HepG2 (cell line): Measurements from ENCODE around the gene RAB18. TPM values are rescaled to one million over a fixed set of nuclear protein-coding genes. Genes with fewer than 3 reads are reported as not detected.

Experiments used
- ATAC-seq: fragments of 200-7000 bp; cut with Tn5 transposase; 3 replicates; pipeline ENCODE4 v1.9.1; 2020; ENCODE audit warnings: mild to moderate bottlenecking, moderate library complexity
- BruUV-seq: library from RNA; stranded (reverse); fragments of 400-500 nt; replicated peaks from 2 replicates; lab custom pipeline; 2021; lab: Mats Ljungman, UMichigan
- CTCF ChIA-PET: fragments of 300-600 bp; formaldehyde crosslinking; extraction: SDS; loops from one replicate; lab custom pipeline; 2021; ENCODE audit warnings: low total read pairs, inconsistent platforms, low intra/inter-chr PET ratio; lab: Yijun Ruan, JAX
- POLR2A ChIA-PET: fragments of 350-600 bp; sonication (Branson Sonifier 250); formaldehyde crosslinking; loops from one replicate; lab custom pipeline; 2020; ENCODE audit warnings: antibody characterized with exemption, inconsistent platforms; lab: Yijun Ruan, JAX
- DNase-seq: peaks from one replicate; pipeline ENCODE4 v3.0.0-alpha.2; 2015; ENCODE audit warnings: low spot score
- FAIRE-seq: peaks from 3 replicates; lab custom pipeline; 2011; peaks lifted over from hg19 to GRCh38; lab: Jason Lieb, UNC
- H2AFZ ChIP-seq: one replicate; pipeline ENCODE4 v1.6.1; 2011; ENCODE audit warnings: low read length, inconsistent platforms
- H3K27ac ChIP-seq: fragments of 300-600 bp; 3 replicates; pipeline ENCODE4 v1.8.0; 2011; ENCODE audit warnings: mixed run types, mild to moderate bottlenecking, mixed read lengths, low read length, inconsistent platforms; ENCODE audit not compliant: insufficient read depth; ENCODE audit errors: extremely low read length
- H3K27me3 ChIP-seq, 2 experiments: fragments of 200-600 bp in 1 of 2; 2 replicates in 1 of 2; 3 replicates in 1 of 2; pipeline versions ENCODE4 v1.6.0 to v1.8.0; 2011; ENCODE audit warnings: low read length in 2 of 2, mild to moderate bottlenecking in 2 of 2, moderate library complexity in 2 of 2, inconsistent platforms in 1 of 2; ENCODE audit not compliant: insufficient read depth in 2 of 2, control insufficient read depth in 1 of 2
- H3K36me3 ChIP-seq, 2 experiments: fragments of 200-600 bp in 1 of 2; replicated peaks in 1 of 2; 2 replicates in 1 of 2; 3 replicates in 1 of 2; pipeline versions ENCODE4 v1.5.1 to v1.8.0; 2011; ENCODE audit warnings: low read length in 2 of 2, inconsistent platforms in 1 of 2; ENCODE audit not compliant: insufficient read depth in 2 of 2, control insufficient read depth in 1 of 2
- H3K4me1 ChIP-seq: 2 replicates; pipeline ENCODE4 v1.5.1; 2012; ENCODE audit warnings: low read length, inconsistent platforms; ENCODE audit not compliant: insufficient read depth
- H3K4me2 ChIP-seq: 2 replicates; pipeline ENCODE4 v1.6.0; 2011; ENCODE audit warnings: low read depth, low read length, inconsistent platforms
- H3K4me3 ChIP-seq, 3 experiments: fragments of 200-600 bp in 1 of 3; sonication (generic), shearing (Covaris generic) in 1 of 3; replicated peaks in 1 of 3; 2 replicates each; pipeline ENCODE4 v1.5.1; 2011 to 2016; ENCODE audit warnings: low read length in 3 of 3, inconsistent platforms in 2 of 3, low read depth in 2 of 3, mild to moderate bottlenecking in 2 of 3, control low read depth in 1 of 3, mixed read lengths in 1 of 3; ENCODE audit not compliant: insufficient read depth in 1 of 3
- H3K79me2 ChIP-seq: one replicate; pipeline ENCODE4 v1.6.1; 2011; ENCODE audit warnings: low read length, inconsistent platforms; ENCODE audit not compliant: insufficient read depth
- H3K9ac ChIP-seq: 2 replicates; pipeline ENCODE4 v1.6.0; 2011; ENCODE audit warnings: mild to moderate bottlenecking, low read depth, low read length, inconsistent platforms; ENCODE audit not compliant: insufficient read depth
- H3K9me3 ChIP-seq: 2 replicates; pipeline ENCODE4 v1.5.1; 2012; ENCODE audit warnings: mild to moderate bottlenecking, low read length
- H4K20me1 ChIP-seq: 2 replicates; pipeline ENCODE4 v1.6.0; 2011; ENCODE audit warnings: inconsistent platforms, mild to moderate bottlenecking, low read length, moderate library complexity; ENCODE audit not compliant: insufficient read depth
- DNMT3B ChIP-seq: conservative IDR thresholded peaks from 2 replicates; pipeline ENCODE4 v1.6.1; 2016; ENCODE audit warnings: missing biosample characterization, control low read depth
- HNF4G ChIP-seq, 2 experiments: sonication (generic) in 1 of 2; formaldehyde crosslinking in 1 of 2; IDR thresholded peaks; 2 replicates each; pipeline versions ENCODE4 v1.4.0 to v1.6.1; 2011 to 2020; ENCODE audit warnings: borderline replicate concordance in 2 of 2, low read depth in 2 of 2, mild to moderate bottlenecking in 2 of 2, low read length in 1 of 2, missing genetic modification reagents in 1 of 2, moderate library complexity in 1 of 2
- MAFF ChIP-seq: IDR thresholded peaks from 2 replicates; pipeline ENCODE4 v1.6.1; 2011; ENCODE audit warnings: low read depth, low read length, improper control_type of control experiment
- MAFK ChIP-seq, 2 experiments: IDR thresholded peaks in 1 of 2; conservative IDR thresholded peaks in 1 of 2; 2 replicates each; pipeline ENCODE4 v1.6.1; 2011; ENCODE audit warnings: improper control_type of control experiment in 2 of 2, low read length in 2 of 2
- NFATC3 ChIP-seq: sonication (generic); formaldehyde crosslinking; IDR thresholded peaks from 2 replicates; pipeline ENCODE4 v1.5.1; 2020; ENCODE audit warnings: mild to moderate bottlenecking, missing genetic modification reagents
- NR2F6 ChIP-seq, 2 experiments: IDR thresholded peaks; 2 replicates each; pipeline ENCODE4 v1.6.1; 2016; ENCODE audit warnings: antibody characterized with exemption in 1 of 2, mild to moderate bottlenecking in 1 of 2
- PRMT3 ChIP-seq: sonication (generic); formaldehyde crosslinking; IDR thresholded peaks from 2 replicates; pipeline ENCODE4 v1.8.1; 2022; ENCODE audit warnings: low read depth, mild to moderate bottlenecking, moderate library complexity, missing genetic modification reagents, borderline replicate concordance
- RBFOX2 ChIP-seq: fragments of 200-400 bp; formaldehyde crosslinking; IDR thresholded peaks from 2 replicates; pipeline ENCODE4 v1.6.1; 2017; ENCODE audit warnings: low read depth, mild to moderate bottlenecking, low read length
- RXRA ChIP-seq: sonication (generic); formaldehyde crosslinking; IDR thresholded peaks from 2 replicates; pipeline ENCODE4 v1.5.1; 2020; ENCODE audit warnings: missing genetic modification reagents
- SALL2 ChIP-seq: sonication (generic); formaldehyde crosslinking; IDR thresholded peaks from 2 replicates; pipeline ENCODE4 v1.8.1; 2023; ENCODE audit warnings: mild to moderate bottlenecking, missing genetic modification reagents, inconsistent platforms
- ZNF512 ChIP-seq: sonication (generic); formaldehyde crosslinking; IDR thresholded peaks from 2 replicates; pipeline ENCODE4 v1.4.0; 2020; ENCODE audit warnings: mild to moderate bottlenecking, missing genetic modification reagents
- ZNF574 ChIP-seq: sonication (generic); formaldehyde crosslinking; IDR thresholded peaks from 2 replicates; pipeline ENCODE4 v1.4.0; 2020; ENCODE audit warnings: missing genetic modification reagents
- ZNF616 ChIP-seq: sonication (generic); formaldehyde crosslinking; IDR thresholded peaks from 2 replicates; pipeline ENCODE4 v1.5.0; 2020; ENCODE audit warnings: low read depth, mild to moderate bottlenecking, missing genetic modification reagents
- WGBS: methylation state at CpG from one replicate; pipeline ENCODE4 v1.1.6; 2017; ENCODE audit warnings: low lambda C conversion rate; 5-methylcytosine and 5-hydroxymethylcytosine counted together
- in situ Hi-C: cut with HindIII; loops from 2 replicates; pipeline ENCODE4 v1.10.0; 2017; ENCODE audit warnings: low pct_unique_long_range_greater_than_20kb; ENCODE audit not compliant: extremely low pct_ligation_motif_present
- intact Hi-C: fragments of 100-400 bp; cut with micrococcal nuclease; formaldehyde crosslinking; loops from one replicate; pipeline ENCODE4 v1.10.0; 2022; ENCODE audit not compliant: unreplicated experiment
- polyA plus RNA-seq, 8 experiments: library from polyadenylated mRNA; depleted of rRNA in 3 of 8; stranded (reverse) in 7 of 8; unstranded in 1 of 8; fragments of >200 nt; fragmentation: Illumina TruSeq in 4 of 8; extraction: Trizol in 4 of 8; gene quantifications; 2 replicates each; pipeline versions ENCODE4 v1.2.1 to v1.2.3, GENCODE V29; 2011 to 2016; ENCODE audit warnings: low read depth in 4 of 8, missing spikeins in 1 of 8, mixed read lengths in 1 of 8; ENCODE audit not compliant: insufficient read depth in 1 of 8
- total RNA-seq, 5 experiments: library from RNA; depleted of rRNA; stranded (reverse); fragments of >200 nt; fragmentation: Illumina TruSeq; extraction: Trizol; gene quantifications; 2 replicates each; pipeline ENCODE4 v1.2.3, GENCODE V29; 2016; ENCODE audit warnings: low read depth in 1 of 5

RAB18 gene
- total and polyA plus RNA-seq, 2 of the 13 experiments (the other 11 are each of a cell fraction or from before 2014, with no cell fraction given), result 22.3 to 69.1 TPM

- in situ Hi-C loops, result no loop called here
- no peak overlapping the region for H2AFZ ChIP-seq
- no peak overlapping the region for H3K4me2 ChIP-seq
- TF ChIP-seq RBFOX2, result no peak
- TF ChIP-seq NFATC3 (CRISPR knock-in tag), result no peak
- TF ChIP-seq SALL2, result no peak
- no peak for TF ChIP-seq PRMT3
- no peak for TF ChIP-seq ZNF616 (CRISPR knock-in tag)
- TF ChIP-seq NR2F6 (IDR thresholded peaks at IDR 0.05), result no peak
- no peak for TF ChIP-seq NR2F6 (CRISPR knock-in tag; IDR thresholded peaks at IDR 0.05)
- TF ChIP-seq MAFF, result peak; percentile 51; the same call in 1 of the 2 replicates
- TF ChIP-seq ZNF574 (CRISPR knock-in tag), result no peak
- no peak for TF ChIP-seq HNF4G (IDR thresholded peaks at IDR 0.05; ENCODE audit: borderline replicate concordance, low read depth, low read length)
- no peak for TF ChIP-seq HNF4G (CRISPR knock-in tag; IDR thresholded peaks at IDR 0.05; ENCODE audit: borderline replicate concordance, low read depth)
- TF ChIP-seq MAFK (conservative IDR thresholded peaks at IDR 0.05 in 1 of 2, IDR thresholded peaks at IDR 0.05 in 1 of 2; ENCODE audit: low read length in 2 of 2), result peak; percentile 60 to 72
- no peak for TF ChIP-seq ZNF512 (CRISPR knock-in tag)
- TF ChIP-seq DNMT3B, result no peak
- TF ChIP-seq RXRA (CRISPR knock-in tag), result no peak
- ATAC-seq (no peak), FAIRE-seq (no peak), DNase-seq (no peak)
- ChIA-PET POLR2A (no interaction called here), CTCF (no interaction called here)
- TSS peak; percentile 8 for BruUV-seq
- H3K9ac ChIP-seq, result no peak overlapping the region
- H3K4me1 ChIP-seq, result no peaks in the 10 kb centered on the region
- peaks cover 25% of the 10 kb centered on the region for H3K79me2 ChIP-seq
- no peak overlapping the region for H3K27ac ChIP-seq
- no peak overlapping the region for H3K4me3 ChIP-seq
- intact Hi-C loops, result no loop called here
- H3K27me3 ChIP-seq, result no peaks in the 10 kb centered on the region
- 94% methylated on average over 3 of the region's 3 CpGs for WGBS
- H3K36me3 ChIP-seq, result peaks cover 6 to 31% of the 10 kb centered on the region in 2 experiments; a peak in 4 of 5 replicates
- H3K9me3 ChIP-seq, result no peaks in the 10 kb centered on the region
- H4K20me1 ChIP-seq, result 0 out of 2 replicates have a peak, but pooled peaks cover 8% of the 10 kb centered on the region
These were observed 10.1 kb downstream of the RAB18 start for GRCh38 chr10:27514243-27514642.
